GM23338 (cell line): Measurements from ENCODE around the gene STAMBP.

Source experiments
- CREB1 ChIP-seq: fragments of 250-450 bp; sonication (Bioruptor Pico); IDR thresholded peaks from 2 replicates; pipeline ENCODE4 v1.5.0; 2020; ENCODE audit warnings: low read depth, mild to moderate bottlenecking, moderate library complexity
- EZH2 ChIP-seq: fragments of 200-600 bp; sonication (generic); IDR thresholded peaks from one replicate; pipeline ENCODE4 v1.8.0; 2017; ENCODE audit warnings: antibody characterized with exemption, mild to moderate bottlenecking, low read depth; ENCODE audit not compliant: unreplicated experiment
- EZH2phosphoT487 ChIP-seq: fragments of 200-600 bp; sonication (generic); IDR thresholded peaks from one replicate; pipeline ENCODE4 v1.8.1; 2018; ENCODE audit warnings: antibody characterized with exemption; ENCODE audit not compliant: unreplicated experiment
- POLR2AphosphoS5 ChIP-seq: IDR thresholded peaks from 2 replicates; pipeline ENCODE4 v1.6.1; 2016; ENCODE audit warnings: antibody characterized with exemption, low read depth
- STAT1 ChIP-seq: IDR thresholded peaks from one replicate; pipeline ENCODE4 v1.6.1; 2016; ENCODE audit warnings: antibody characterized with exemption; ENCODE audit not compliant: unreplicated experiment
- ZNF114 ChIP-seq: fragments of 250-450 bp; sonication (Bioruptor Pico); IDR thresholded peaks from 2 replicates; pipeline ENCODE4 v1.5.0; 2020; ENCODE audit warnings: mild to moderate bottlenecking, moderate library complexity
- TF ChIP-seq, protein P1 (sequence below), 2 experiments: fragments of 200-600 bp in 1 of 2; sonication (generic) in 1 of 2; conservative IDR thresholded peaks; 2 replicates each; pipeline versions ENCODE4 v1.5.1 to v1.6.1; 2016 to 2017; ENCODE audit warnings: antibody characterized with exemption in 2 of 2, low read depth in 2 of 2, mild to moderate bottlenecking in 2 of 2, moderate library complexity in 1 of 2
- TF ChIP-seq, protein P2 (sequence below): IDR thresholded peaks from one replicate; pipeline ENCODE4 v1.6.1; 2018; ENCODE audit warnings: antibody characterized with exemption; ENCODE audit not compliant: unreplicated experiment

DNA sequence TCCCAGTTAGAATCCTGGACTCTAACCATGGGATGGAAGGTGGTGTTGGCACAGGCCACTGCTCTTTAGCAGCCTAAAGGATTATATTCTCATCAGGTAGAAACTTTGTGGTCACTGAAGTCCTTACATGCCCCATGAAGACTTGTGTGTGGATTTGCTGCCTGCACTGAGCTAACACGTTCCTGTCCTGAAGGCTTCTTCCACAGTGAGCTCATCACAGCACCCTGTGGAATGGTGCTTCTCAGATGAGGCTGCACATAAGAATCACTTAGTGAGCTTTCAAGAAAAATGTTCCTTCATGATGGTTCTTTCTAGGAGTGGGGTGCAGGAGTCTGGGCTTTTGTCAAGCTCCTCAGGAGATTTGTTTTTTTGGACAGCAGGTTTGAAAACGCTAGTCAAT is 26.8 kb downstream of the STAMBP start:
- TF ChIP-seq EZH2phosphoT487 = no peak
- TF ChIP-seq, protein P1, sequence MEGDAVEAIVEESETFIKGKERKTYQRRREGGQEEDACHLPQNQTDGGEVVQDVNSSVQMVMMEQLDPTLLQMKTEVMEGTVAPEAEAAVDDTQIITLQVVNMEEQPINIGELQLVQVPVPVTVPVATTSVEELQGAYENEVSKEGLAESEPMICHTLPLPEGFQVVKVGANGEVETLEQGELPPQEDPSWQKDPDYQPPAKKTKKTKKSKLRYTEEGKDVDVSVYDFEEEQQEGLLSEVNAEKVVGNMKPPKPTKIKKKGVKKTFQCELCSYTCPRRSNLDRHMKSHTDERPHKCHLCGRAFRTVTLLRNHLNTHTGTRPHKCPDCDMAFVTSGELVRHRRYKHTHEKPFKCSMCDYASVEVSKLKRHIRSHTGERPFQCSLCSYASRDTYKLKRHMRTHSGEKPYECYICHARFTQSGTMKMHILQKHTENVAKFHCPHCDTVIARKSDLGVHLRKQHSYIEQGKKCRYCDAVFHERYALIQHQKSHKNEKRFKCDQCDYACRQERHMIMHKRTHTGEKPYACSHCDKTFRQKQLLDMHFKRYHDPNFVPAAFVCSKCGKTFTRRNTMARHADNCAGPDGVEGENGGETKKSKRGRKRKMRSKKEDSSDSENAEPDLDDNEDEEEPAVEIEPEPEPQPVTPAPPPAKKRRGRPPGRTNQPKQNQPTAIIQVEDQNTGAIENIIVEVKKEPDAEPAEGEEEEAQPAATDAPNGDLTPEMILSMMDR (conservative IDR thresholded peaks at IDR 0.05; ENCODE audit: low read depth in 2 of 2) = no peak
- no peak for TF ChIP-seq EZH2
- no peak for TF ChIP-seq CREB1
- TF ChIP-seq ZNF114 (CRISPR knock-in tag) = no peak
- TF ChIP-seq, protein P2, sequence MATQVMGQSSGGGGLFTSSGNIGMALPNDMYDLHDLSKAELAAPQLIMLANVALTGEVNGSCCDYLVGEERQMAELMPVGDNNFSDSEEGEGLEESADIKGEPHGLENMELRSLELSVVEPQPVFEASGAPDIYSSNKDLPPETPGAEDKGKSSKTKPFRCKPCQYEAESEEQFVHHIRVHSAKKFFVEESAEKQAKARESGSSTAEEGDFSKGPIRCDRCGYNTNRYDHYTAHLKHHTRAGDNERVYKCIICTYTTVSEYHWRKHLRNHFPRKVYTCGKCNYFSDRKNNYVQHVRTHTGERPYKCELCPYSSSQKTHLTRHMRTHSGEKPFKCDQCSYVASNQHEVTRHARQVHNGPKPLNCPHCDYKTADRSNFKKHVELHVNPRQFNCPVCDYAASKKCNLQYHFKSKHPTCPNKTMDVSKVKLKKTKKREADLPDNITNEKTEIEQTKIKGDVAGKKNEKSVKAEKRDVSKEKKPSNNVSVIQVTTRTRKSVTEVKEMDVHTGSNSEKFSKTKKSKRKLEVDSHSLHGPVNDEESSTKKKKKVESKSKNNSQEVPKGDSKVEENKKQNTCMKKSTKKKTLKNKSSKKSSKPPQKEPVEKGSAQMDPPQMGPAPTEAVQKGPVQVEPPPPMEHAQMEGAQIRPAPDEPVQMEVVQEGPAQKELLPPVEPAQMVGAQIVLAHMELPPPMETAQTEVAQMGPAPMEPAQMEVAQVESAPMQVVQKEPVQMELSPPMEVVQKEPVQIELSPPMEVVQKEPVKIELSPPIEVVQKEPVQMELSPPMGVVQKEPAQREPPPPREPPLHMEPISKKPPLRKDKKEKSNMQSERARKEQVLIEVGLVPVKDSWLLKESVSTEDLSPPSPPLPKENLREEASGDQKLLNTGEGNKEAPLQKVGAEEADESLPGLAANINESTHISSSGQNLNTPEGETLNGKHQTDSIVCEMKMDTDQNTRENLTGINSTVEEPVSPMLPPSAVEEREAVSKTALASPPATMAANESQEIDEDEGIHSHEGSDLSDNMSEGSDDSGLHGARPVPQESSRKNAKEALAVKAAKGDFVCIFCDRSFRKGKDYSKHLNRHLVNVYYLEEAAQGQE = no peak
- TF ChIP-seq STAT1 = no peak
- no peak for TF ChIP-seq POLR2AphosphoS5
